RPMI8226 (cell line): Measurements from ENCODE around the gene GIPC3.
"Not testable (repeated sequence)": the region's sequence is repeated elsewhere in the genome, so short reads cannot be mapped to it uniquely, and the experiment has no call there.

Source experiments
- DNase-seq: peaks from one replicate; pipeline ENCODE4 v3.0.0-alpha.2; 2015

The GIPC3 gene

DNA sequence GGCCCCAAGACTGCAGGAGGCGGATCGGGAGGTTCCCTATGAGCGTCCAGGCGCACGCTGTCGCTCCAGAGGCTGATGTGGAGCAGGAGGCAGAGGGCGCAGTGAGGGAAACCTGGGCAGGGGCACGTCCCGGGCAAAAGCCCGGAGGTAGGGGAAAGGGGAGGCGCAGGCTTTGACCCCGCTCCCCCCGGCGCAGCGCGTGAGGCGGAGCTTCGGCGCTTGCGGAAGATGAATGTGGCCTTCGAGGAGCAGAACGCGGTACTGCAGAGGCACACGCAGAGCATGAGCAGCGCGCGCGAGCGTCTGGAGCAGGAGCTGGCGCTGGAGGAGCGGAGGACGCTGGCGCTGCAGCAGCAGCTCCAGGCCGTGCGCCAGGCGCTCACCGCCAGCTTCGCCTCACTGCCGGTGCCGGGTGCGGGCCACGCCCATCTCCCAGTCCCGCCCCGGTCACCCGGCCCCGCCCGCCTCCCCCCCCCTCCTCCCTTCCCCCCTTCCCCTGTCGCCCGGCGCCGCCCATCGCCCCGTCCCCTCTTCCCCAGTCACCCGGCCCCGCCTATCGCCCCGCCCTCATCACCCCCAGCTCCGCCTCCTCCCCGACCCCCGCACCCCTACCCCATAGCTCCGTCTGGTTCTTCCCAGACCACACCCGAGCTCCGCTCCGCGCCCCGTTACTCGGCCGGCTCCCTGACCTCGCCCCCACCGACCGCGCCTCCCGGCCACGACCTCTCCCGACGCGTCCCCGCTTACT, 8.4 kb upstream of the GIPC3 start:
- no peak for DNase-seq

DNA sequence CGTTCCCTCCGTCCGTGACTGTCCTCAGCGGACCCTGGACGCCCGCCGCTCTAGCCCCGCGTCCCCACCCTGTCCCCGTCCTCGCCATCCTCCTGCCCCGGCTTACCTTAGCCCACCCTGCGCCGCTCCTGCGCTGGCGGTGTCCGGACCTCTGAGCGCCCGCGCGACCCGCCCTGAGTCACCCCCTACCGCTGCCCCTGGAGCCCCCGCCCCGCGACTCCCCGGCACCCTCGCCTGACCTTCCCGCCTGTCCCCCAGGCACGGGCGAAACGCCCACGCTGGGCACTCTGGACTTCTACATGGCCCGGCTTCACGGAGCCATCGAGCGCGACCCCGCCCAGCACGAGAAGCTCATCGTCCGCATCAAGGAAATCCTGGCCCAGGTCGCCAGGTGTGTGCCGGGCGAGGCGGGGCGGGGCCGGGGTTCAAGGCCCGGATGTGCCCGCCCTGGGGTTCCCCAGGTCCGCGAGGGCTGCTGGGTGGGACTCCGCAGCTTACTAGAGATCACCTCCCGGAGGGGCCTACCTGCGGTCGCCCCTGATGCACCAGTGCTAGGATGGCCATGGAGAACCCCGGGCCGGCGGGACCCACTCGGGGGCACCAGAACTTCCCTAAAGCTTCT, 7.4 kb upstream of the GIPC3 start:
- DNase-seq = no peak

DNA sequence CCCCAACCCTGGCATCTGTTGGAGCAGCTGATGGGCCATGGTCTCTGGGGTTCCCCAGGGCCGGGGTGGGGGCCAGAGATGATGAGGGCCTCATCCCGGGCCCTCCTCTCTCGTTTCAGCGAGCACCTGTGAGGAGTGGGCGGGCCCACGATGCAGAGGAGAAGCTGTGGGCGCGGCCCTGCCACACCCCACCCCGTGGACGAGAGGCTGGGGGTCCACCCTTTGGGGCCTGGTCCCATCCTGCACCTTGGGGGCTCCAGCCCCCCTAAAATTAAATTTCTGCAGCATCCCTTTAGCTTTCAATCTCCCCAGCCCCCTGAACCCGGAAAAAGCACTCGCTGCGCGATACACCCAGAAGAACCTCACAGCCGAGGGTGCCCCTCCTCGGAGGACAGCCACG, 6.9 kb upstream of the GIPC3 start:
- no peak for DNase-seq

DNA sequence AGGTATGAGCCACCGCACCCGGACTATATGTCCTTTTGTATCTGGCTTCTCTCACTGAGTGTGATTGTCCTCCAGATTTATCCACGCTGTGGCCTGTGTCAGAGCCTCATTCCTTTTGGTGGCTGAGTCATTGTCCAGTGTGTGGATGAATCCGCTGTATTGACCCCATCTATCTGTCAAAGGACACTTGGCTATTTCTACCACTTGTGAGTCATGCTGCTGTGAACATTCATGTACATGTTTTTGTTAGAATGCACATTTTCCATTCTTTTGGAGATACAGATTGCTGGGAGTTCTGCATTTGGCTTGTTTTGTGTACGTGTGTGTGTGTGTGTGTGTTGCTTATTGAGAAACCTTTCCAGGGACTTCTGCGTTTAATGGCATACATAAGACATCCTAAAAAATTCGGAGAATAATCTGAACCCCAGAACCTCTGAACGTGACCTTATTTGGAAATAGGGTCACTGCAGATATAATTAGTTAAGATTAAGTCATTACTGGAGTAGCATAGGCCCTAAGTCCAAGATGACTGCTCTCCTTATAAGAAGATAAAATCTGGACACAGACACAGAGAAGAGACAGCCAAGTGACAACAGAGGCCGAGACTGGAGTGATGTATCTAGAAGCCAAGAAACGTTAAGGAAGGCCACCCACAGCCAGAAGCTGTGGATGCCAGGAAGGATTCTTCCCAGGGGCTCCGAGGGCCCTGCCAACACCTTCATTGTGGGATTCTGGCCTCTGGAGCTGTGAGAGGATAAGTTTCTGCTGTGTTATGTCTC, 4.9 kb upstream of the GIPC3 start:
- no peak for DNase-seq

DNA sequence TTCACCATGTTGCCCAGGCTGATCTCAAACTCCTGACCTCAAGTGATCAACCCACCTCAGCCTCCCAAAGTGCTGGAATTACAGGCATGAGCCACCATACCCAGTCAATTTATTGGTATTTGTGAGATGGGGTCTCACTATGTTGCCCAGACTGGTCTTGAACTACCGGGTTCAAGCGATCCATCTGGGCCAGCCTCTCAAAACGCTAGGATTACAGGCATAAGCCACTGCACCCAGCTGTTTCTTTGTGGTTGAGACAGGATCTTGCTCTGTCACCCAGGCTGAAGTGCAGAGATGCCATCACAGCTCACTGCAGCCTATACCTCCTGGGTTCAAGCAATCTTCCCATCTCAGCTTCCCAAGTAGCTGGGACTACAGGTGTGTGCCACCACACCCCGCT, 3.5 kb upstream of the GIPC3 start:
- DNase-seq = not testable (repeated sequence)

DNA sequence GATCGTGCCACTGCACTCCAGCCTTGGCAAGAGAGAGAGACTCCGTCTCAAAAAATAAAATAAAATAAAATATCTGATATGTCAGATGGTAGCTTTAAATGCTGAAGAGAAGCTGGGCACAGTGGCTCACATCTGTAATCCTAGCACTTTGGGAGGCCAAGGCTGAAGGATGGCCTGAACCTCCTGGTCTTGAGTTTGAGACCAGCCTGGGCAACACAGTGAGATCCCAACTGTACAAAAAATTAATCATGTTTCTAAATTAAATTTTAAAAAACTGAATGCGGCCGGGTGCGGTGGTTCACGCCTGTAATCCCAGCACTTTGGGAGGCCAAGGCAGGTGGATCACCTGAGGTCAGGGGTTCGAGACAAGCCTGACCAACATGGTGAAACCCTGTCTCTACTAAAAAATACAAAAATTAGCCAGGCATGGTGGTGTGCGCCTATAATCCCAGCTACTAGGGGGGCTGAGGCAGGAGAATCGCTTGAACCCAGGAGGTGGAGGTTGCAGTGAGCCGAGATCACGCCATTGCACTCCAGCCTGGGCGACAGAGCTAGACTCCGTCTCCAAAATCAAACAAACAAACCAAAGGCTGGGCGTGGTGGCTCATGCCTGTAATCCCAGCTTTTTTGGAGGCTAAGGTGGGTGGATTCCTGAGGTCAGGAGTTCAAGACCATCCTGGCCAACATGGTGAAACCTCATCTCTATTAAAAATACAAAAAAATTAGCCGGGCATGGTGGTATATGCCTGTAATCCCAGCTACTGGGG, 1.1 kb upstream of the GIPC3 start:
- not testable (repeated sequence) for DNase-seq

DNA sequence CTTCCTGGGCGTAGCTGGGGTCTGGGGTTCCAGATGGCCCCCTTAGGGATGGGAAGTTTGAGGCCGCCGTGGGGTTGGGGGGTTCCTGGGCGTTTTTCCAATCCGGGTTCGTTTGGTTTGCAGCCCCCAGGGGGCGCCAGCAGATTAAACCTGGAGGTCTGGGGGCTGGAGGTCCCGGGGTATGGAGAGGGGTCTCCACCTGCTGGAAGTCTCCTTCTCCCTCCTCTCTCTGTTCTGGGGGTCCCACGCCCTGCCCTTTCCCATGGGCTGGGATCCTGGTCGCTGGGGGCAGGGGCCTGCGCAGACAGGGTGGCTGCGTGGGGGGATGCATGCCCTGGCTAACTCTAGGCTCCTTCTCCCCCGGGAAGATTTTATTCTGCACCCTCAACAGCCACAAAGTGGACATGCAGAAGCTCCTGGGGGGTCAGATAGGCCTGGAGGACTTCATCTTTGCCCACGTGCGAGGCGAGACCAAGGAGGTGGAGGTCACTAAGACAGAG, 899 bp downstream of the GIPC3 start:
- DNase-seq = peak; percentile 43

DNA sequence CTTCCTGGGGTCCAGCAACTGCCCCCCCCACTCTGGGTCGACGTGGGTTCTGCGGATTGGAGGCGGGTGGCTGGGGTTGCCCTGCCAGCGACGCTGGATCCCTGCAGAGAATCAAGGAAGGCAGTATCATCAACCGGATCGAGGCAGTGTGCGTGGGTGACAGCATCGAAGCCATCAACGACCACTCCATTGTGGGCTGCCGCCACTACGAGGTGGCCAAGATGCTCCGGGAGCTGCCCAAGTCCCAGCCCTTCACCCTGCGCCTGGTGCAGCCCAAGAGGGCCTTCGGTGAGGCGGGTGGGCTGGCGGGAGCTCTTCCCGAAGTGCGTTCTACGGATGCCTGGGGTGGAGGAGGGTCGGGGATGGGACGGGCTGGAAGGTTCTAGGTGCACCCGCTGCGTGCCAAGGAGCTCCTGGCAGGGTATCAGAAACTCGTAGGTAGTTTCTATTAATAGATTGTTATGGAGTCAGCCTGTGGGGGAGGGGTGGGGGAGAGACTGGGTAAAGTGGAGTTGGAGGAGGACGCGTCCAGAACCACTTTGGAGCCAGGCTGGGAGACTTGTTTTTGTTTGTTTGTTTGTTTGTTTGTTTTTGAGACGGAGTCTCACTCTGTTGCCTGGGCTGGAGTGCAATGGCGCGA, 1.5 kb downstream of the GIPC3 start:
- DNase-seq = no peak

DNA sequence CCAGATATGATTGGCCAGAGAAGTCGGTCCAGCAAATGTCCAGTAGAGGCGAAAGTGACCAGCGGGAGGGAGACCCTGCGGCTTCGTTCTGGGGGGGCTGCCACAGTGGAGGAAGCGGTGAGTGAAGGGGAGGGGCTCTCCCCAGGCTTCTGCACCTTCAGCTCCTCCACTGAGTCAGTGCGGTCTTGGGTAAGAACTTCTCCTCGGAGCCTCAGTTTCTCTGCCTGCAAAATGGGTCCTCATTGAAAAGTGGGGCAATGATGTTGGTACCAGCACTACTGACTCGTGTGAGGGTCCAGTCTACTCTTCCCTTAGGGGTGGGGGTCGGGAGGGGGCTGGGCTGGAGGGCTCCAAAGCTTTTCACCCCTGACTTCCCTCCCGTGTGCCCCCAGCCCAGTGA, 4.2 kb downstream of the GIPC3 start:
- no peak for DNase-seq

DNA sequence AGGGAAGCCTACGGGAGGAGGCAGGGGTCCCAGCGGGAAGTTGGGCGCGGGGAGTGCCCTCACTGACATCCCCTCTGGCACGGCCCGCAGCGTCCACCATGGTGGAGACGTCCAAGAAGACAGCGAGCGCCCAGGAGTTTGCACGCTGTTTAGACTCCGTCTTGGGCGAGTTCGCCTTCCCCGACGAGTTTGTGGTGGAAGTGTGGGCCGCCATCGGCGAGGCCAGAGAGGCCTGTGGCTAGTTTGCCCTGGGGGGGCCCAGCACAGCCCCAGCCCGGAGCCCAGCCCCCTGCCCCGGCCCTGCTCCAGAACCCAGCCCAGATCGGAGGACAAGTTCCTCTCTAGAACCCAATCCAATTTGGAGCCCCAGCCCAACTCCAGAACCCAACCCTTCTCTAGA, 4.7 kb downstream of the GIPC3 start:
- DNase-seq = no peak

DNA sequence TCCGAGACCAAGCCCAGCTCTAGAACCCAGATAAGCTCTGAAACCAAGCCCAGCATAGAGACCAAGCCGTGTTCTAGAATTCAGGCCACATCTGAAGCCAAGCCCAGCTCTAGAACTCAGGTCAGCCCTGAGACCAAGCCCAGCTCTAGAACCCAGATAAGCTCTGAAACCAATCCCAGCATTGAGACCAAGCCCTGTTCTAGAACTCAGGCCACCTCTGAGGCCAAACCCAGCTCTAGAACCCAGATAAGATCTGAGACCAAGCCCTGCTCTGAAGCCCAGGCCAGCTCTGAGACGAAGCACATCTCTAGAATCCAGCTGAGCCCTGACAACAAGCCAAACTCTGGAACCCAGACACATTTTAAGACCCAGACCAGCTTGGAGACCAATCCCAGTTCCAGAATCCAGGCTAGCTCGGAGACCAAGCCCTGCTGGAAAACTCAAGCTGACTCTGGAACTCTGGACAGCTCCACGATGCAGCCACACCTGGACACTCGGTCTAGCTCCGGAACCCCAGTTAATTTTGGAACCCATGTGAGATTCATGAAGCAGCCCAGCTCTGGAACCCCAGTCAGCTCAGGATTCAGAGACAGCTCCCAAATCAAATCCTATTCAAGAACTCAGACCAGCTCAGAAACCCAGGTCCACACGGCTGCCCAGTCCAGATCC, 5.8 kb downstream of the GIPC3 start:
- no peak for DNase-seq

DNA sequence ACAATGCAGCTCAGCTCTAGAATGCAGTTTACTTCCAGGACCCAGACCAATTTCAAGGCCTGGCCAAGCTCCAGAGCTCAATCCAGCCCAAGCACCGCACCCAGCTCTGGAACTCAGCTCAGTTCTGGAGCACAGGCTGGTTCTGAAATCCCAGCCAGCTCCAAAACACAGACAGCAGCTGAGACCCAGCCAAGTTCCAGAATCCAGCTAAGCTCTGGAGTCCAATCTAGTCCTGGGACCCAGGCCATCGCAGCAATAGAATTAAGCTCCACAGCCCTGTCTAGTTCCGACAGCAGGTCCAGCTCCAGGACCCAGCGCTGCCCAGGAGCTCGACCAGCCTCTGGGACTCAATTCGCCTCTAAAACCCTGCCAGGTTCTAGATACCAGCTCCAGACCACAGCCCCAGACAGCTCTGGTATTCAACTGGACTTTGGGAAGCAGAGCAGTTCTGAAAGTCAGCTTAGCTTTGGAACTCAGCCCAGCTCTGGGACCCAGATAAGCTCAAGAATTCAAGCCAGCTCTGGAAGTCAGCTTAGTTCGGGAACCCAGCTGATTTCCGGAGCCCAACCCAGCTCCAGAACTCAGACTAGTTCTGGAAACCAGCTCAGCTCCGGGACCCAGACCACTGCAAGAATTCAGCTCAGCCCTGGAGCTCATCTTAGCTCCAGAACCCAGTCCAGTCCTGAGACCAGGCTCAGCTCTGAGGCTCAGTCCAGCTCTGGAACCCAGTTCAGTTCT, 6.8 kb downstream of the GIPC3 start:
- DNase-seq = no peak

DNA sequence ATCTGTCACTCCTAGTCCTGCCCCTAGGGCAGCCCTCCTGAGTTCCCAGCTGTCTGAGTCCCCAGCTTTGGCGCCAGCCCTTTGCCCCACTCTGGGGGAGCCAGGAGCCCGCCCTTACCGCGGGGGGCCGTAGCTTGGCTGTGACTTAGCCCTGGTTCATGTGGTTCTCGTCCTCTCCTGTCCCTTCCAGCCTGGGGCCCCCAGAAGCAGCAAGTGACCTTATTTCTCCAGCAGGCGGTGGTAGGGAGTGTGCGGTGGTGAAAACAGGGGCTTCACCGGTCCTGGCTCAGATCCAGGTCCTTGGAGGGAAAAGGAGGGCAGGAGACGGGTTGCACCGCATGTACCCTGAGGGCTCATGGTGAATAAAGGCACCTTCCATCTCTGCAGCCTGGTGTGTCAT, 7.9 kb downstream of the GIPC3 start:
- DNase-seq = no peak

DNA sequence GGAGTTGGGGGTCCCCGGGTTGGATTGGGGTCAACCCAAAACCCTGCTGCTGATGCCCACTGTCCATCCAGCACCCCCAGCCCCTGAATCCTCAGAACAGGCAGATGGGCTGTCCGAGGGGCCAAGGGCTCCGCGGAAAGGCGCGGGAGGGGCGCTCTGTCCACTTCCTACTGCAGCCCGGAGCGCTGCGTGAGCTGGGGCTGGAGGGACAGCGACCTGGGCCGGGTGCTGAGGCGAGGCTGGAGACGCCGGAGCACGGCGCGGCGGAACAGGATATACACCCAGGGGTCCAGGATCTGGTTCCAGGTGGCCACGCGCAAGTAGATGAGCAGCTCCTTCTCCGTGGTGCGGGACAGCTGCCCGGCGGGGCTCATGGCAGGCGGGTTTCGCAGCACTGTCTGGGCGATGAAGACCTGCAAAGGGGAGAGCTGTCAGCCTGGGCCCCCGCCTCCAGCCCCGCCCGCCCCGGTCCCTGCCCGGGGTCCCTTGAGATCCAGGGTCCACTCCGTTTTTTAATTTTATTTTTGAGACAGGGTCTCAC, 10.3 kb downstream of the GIPC3 start:
- DNase-seq = no peak

DNA sequence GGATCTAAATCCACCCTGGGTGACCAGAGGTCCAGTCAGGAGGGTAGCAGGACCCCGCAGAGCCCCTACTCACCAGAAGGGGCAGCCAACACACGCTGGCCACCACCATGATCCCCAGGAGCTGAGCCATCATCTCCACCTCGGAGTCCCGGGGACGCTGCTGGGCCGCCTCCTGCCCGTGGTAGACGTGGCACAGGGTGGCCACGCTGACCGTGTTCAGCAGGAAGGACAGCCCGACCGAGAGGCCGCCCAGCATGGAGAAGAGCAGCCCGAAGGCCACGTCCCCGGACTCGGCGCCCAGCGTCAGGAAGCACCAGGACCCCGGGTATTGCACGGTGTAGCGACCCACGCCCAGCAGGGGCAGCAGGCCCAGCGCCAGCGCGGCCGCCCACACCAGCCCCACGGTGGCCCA, 14.5 kb downstream of the GIPC3 start:
- no peak for DNase-seq

DNA sequence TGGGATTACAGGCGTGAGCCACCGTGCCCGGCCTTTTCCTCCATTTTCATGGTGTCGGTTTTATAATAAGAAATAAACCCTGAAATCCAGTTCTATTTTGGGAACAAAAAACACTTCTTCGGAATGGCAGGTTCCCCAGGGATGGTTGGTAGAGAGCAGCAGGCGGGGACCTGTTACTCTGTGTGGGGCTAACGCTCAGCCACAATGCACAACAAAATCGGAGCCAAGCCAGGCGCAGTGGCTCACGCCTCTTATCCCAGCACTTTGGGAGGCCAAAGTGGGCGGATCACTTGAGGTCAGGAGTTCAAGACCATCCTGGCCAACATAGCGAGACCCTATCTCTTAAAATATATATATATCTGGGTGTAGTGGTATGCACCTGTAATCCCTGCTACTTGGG, 15.7 kb downstream of the GIPC3 start:
- DNase-seq = no peak

DNA sequence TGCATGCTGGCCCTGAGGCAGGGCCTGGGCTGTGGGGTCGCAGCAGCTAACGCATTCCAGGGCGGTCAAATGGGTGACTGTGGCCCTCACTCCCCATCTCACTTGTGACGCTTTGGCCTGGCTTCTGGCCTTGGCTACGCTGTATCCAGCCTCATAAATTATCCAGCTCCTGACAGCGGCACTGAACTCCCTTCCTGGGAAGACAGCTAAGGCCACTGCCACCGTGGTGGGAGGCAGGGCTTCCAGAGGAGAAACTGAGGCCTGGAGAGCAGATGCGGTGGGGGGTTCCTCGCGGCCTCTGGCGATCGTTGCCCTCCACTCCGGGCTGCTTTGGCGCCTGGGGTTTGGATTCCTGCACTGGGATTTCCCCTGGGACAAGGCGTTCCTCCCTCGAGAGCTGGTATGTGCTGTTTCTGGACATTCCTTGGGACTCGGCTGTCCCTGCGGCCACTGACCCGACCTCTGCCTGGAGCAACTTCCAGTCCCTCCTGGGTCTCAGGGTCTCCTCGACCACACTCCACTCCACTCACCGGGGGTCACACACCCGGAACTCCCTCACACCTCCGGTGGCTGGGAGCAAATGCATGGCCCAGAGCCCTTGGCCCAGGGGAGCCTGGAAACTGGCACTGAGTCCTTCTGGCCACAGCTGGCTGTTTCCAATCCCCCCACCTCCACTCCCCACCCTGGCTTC, 18.0 kb downstream of the GIPC3 start:
- no peak for DNase-seq

DNA sequence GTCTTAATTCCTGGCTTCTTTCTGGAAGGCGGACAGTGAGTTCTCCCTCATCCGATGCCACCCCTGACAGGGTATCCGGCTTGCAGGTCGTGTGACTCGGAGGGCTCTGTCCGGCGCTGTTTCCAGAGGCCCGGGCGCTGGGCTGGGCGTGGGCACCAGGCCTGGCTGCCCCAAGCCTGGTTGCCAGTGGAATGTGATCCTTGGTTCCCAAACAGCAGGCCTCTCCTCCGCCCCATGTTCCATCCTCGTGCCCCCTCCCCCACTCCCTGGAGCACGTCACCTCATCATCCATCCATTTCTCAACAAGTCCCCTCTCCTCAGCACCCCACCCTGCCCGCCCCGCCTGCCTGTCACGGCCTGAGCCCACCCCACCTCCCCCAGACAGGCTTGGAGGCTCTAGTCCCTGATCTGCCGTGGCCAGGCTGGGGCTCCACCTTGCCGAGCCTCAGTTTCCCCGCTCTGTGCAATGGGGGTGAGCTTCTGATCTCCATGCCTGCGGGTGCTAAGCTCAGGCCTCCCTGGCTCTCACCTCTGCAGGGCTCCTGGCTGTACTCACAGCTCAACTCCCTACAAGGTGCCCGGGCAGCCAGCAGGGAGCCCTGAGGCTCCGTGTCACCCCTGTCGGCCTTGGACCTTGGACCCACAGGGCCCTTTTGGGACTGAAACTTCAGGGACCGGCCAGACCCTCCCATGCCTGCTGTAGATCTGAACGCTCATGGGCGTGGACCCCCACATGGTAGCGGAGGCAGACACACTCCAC, 19.1 kb downstream of the GIPC3 start:
- no peak for DNase-seq

DNA sequence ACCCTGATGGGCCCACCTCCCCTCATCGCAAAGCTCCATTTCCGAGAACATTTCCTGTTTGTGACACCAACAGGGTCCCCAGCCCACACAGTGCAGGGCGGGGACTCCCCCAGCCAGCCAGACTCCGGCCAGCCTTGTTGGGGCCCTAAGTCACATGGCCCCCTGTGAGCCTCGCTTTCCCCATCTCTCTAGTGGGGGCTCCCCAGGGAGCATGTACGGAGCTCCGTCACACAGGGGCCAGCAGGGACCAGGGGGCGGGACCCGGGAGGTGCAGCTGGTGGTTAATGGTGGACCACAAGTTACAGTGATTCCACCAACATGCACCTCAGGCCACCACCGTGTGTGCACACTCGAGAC, 19.7 kb downstream of the GIPC3 start:
- DNase-seq = no peak

DNA sequence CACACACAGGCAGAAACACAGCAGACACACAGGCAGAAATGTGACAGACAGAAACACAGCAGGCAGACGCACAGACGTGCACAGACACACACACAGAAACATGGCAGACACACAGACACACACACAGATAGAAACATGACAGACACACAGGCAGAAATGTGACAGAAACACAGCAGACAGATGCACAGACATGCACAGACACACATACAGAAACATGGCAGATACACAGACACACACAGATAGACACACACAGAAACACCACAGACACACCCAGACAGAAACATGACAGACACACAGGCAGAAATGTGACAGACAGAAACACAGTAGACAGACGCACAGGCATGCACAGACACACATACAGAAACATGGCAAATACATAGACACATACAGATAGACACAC, 20.1 kb downstream of the GIPC3 start:
- DNase-seq = no peak
